Fibroblast of lung (primary cell): ENCODE results near the gene FXN. TPM values are rescaled to one million over a fixed set of nuclear protein-coding genes. Genes with fewer than 3 reads are reported as not detected.

Experiments
- DNase-seq, 2 donors: peaks; one replicate each; pipeline versions ENCODE4 v3.0.0 to v3.0.0-alpha.2; 2010; ENCODE audit warnings: low read depth in 2 of 2
- H2AFZ ChIP-seq: 2 replicates; pipeline ENCODE4 v1.5.1; 2012; ENCODE audit warnings: low read length, control low read depth, inconsistent platforms
- H3K27ac ChIP-seq: 2 replicates; pipeline ENCODE4 v1.5.1; 2011; ENCODE audit warnings: low read length, control low read depth; ENCODE audit not compliant: insufficient read depth
- H3K27me3 ChIP-seq: 2 replicates; pipeline ENCODE4 v1.5.1; 2011; ENCODE audit warnings: mild to moderate bottlenecking, low read length; ENCODE audit not compliant: control insufficient read depth, insufficient read depth
- H3K36me3 ChIP-seq: 2 replicates; pipeline ENCODE4 v1.5.1; 2011; ENCODE audit warnings: low read length; ENCODE audit not compliant: control insufficient read depth, insufficient read depth
- H3K4me1 ChIP-seq: 2 replicates; pipeline ENCODE4 v1.5.1; 2011; ENCODE audit warnings: low read length; ENCODE audit not compliant: control insufficient read depth, insufficient read depth; ENCODE audit errors: extremely low read depth
- H3K4me2 ChIP-seq: 2 replicates; pipeline ENCODE4 v1.5.1; 2011; ENCODE audit warnings: low read length, control low read depth; ENCODE audit not compliant: insufficient read depth; ENCODE audit errors: extremely low read depth
- H3K4me3 ChIP-seq, 4 experiments: fragments of 200-600 bp in 1 of 4; sonication (generic) in 1 of 4; replicated peaks in 1 of 4; 2 replicates each; pipeline ENCODE4 v1.5.1; 2011 to 2016; ENCODE audit warnings: low read length in 4 of 4, low read depth in 3 of 4, mild to moderate bottlenecking in 3 of 4, control low read depth in 2 of 4, inconsistent platforms in 1 of 4, mixed read lengths in 1 of 4; ENCODE audit not compliant: insufficient read depth in 1 of 4; ENCODE audit errors: control extremely low read depth in 1 of 4
- H3K79me2 ChIP-seq: 2 replicates; pipeline ENCODE4 v1.5.1; 2012; ENCODE audit warnings: mild to moderate bottlenecking, low read length, inconsistent platforms; ENCODE audit not compliant: control insufficient read depth, insufficient read depth
- H3K9ac ChIP-seq: 2 replicates; pipeline ENCODE4 v1.5.1; 2011; ENCODE audit warnings: mild to moderate bottlenecking, low read length, control low read depth; ENCODE audit not compliant: insufficient read depth
- H3K9me3 ChIP-seq: 2 replicates; pipeline ENCODE4 v1.5.1; 2012; ENCODE audit warnings: low read depth, low read length; ENCODE audit not compliant: control insufficient read depth, insufficient read depth
- H4K20me1 ChIP-seq: 2 replicates; pipeline ENCODE4 v1.5.1; 2011; ENCODE audit warnings: low read length; ENCODE audit not compliant: control insufficient read depth, insufficient read depth; ENCODE audit errors: extremely low read depth
- CTCF ChIP-seq, 2 donors: IDR thresholded peaks in 1 of 2; conservative IDR thresholded peaks in 1 of 2; 1 replicate in 1 of 2; 2 replicates in 1 of 2; pipeline ENCODE4 v1.5.1; 2011 to 2012; ENCODE audit warnings: low read length in 2 of 2, control low read depth in 1 of 2, inconsistent platforms in 1 of 2, low read depth in 1 of 2, mild to moderate bottlenecking in 1 of 2
- EZH2 ChIP-seq: IDR thresholded peaks from 2 replicates; pipeline ENCODE4 v1.5.1; 2012; ENCODE audit warnings: low read length, control low read depth, mild to moderate bottlenecking; ENCODE audit errors: missing control alignments
- polyA plus RNA-seq, 2 donors: library from polyadenylated mRNA; depleted of rRNA in 1 of 2; stranded (reverse) in 1 of 2; unstranded in 1 of 2; fragments of >200 nt; gene quantifications; 2 replicates each; pipeline ENCODE4 v1.2.1, GENCODE V29; 2011 to 2012; ENCODE audit warnings: missing spikeins in 1 of 2
- total RNA-seq: library from RNA; depleted of rRNA; stranded (reverse); fragments of >200 nt; gene quantifications from 2 replicates; pipeline ENCODE4 v1.2.1, GENCODE V29; 2014

The FXN gene
- total and polyA plus RNA-seq, 2 donors (not counting 1 experiment from before 2014, with no cell fraction given), result 0.99 to 21.6 TPM

GRCh38 chr9:69062195-69062594 lies 26.6 kb downstream of the FXN start:
- Histone ChIP-seq H3K4me3 (no peak overlapping the region), H3K4me1 (no peaks in the 10 kb centered on the region), H3K9me3 (no peaks in the 10 kb centered on the region), H2AFZ (no peak overlapping the region), H3K4me2 (no peak overlapping the region), H3K27me3 (no peaks in the 10 kb centered on the region), H3K9ac (no peak overlapping the region), H4K20me1 (no peaks in the 10 kb centered on the region), H3K27ac (no peak overlapping the region), H3K36me3 (peaks cover under 1% of the 10 kb centered on the region), H3K79me2 (no peaks in the 10 kb centered on the region)
- no peak for DNase-seq
- TF ChIP-seq CTCF (conservative IDR thresholded peaks at IDR 0.05 in 1 of 2, IDR thresholded peaks at IDR 0.05 in 1 of 2; ENCODE audit: low read depth in 1 of 2, low read length in 2 of 2) (no peak), EZH2 (no peak)

- Histone ChIP-seq H3K4me1 (no peaks in the 10 kb centered on the region), H3K36me3 (peaks cover 1% of the 10 kb centered on the region), H3K9ac (no peak overlapping the region), H3K9me3 (no peaks in the 10 kb centered on the region), H3K27ac (no peak overlapping the region), H4K20me1 (no peaks in the 10 kb centered on the region), H2AFZ (no peak overlapping the region), H3K4me3 (no peak overlapping the region), H3K4me2 (no peak overlapping the region), H3K27me3 (no peaks in the 10 kb centered on the region), H3K79me2 (no peaks in the 10 kb centered on the region)
- no peak for DNase-seq
- TF ChIP-seq EZH2, result no peak
- no peak for TF ChIP-seq CTCF (conservative IDR thresholded peaks at IDR 0.05 in 1 of 2, IDR thresholded peaks at IDR 0.05 in 1 of 2; ENCODE audit: low read depth in 1 of 2, low read length in 2 of 2)
These were observed 28.3 kb downstream of the FXN start for GRCh38 chr9:69063839-69064238.

- no peak overlapping the region for H3K9ac ChIP-seq
- H3K36me3 ChIP-seq, result peaks cover 1% of the 10 kb centered on the region
- no peak for DNase-seq
- H3K4me1 ChIP-seq, result no peaks in the 10 kb centered on the region
- no peaks in the 10 kb centered on the region for H4K20me1 ChIP-seq
- no peak for TF ChIP-seq CTCF (conservative IDR thresholded peaks at IDR 0.05 in 1 of 2, IDR thresholded peaks at IDR 0.05 in 1 of 2; ENCODE audit: low read depth in 1 of 2, low read length in 2 of 2)
- TF ChIP-seq EZH2, result no peak
- no peaks in the 10 kb centered on the region for H3K9me3 ChIP-seq
- no peaks in the 10 kb centered on the region for H3K27me3 ChIP-seq
- no peaks in the 10 kb centered on the region for H3K79me2 ChIP-seq
- H3K27ac ChIP-seq, result no peak overlapping the region
- H3K4me3 ChIP-seq, result no peak overlapping the region
- H3K4me2 ChIP-seq, result no peak overlapping the region
- H2AFZ ChIP-seq, result no peak overlapping the region
These were observed 30.1 kb downstream of the FXN start for GRCh38 chr9:69065660-69066059.
